Large intestine (tissue), 12 donors: ENCODE data around the gene UBL7. TPM values are rescaled to one million over a fixed set of nuclear protein-coding genes. Genes with fewer than 3 reads are reported as not detected.

Experiments
- DNase-seq, 2 donors: peaks; one replicate each; pipeline versions ENCODE4 v3.0.0 to v3.0.0-alpha.2; 2013
- H3K27ac ChIP-seq: one replicate; pipeline ENCODE4 v1.5.1; 2013; ENCODE audit warnings: low read length
- H3K27me3 ChIP-seq: 2 replicates; pipeline ENCODE4 v1.6.1; 2013; ENCODE audit warnings: low read length; ENCODE audit not compliant: control insufficient read depth, insufficient read depth
- H3K36me3 ChIP-seq: 2 replicates; pipeline ENCODE4 v1.6.1; 2013; ENCODE audit warnings: low read length; ENCODE audit not compliant: control insufficient read depth, insufficient read depth
- H3K4me1 ChIP-seq: one replicate; pipeline ENCODE4 v1.6.1; 2013; ENCODE audit warnings: low read length; ENCODE audit not compliant: control insufficient read depth, insufficient read depth
- H3K4me3 ChIP-seq: one replicate; pipeline ENCODE4 v1.5.1; 2013; ENCODE audit warnings: low read length
- H3K9me3 ChIP-seq: one replicate; pipeline ENCODE4 v1.6.1; 2013; ENCODE audit warnings: mild to moderate bottlenecking, low read depth, low read length, moderate library complexity; ENCODE audit not compliant: control insufficient read depth
- WGBS: methylation state at CpG from one replicate; pipeline ENCODE4 v1.1.5; 2013; ENCODE audit warnings: low lambda C conversion rate; ENCODE audit not compliant: insufficient coverage; 5-methylcytosine and 5-hydroxymethylcytosine counted together
- long read RNA-seq, 11 donors: transcript quantifications; one replicate each; lab custom pipeline, GENCODE V29; 2026
- polyA plus RNA-seq: library from polyadenylated mRNA; unstranded; fragments of 120-200 nt; gene quantifications from one replicate; pipeline ENCODE4 v1.2.1, GENCODE V29; 2013

The UBL7 gene
- 41.2 TPM for polyA plus RNA-seq
- long read RNA-seq, donor 1, transcript UBL7-202 (11 exons, 1,427 nt), result major isoform, 8 of 13 reads
- long read RNA-seq, donor 1, partial matches to known transcripts, result 0 of 13 reads
- long read RNA-seq, donor 1, other reads (novel, unspliced or antisense), result 0 of 13 reads
- long read RNA-seq, donor 2, transcript UBL7-202 (11 exons, 1,427 nt), result major isoform, 9 of 19 reads
- long read RNA-seq, donor 2, transcript UBL7-201 (11 exons, 1,360 nt), result major isoform, 9 of 19 reads
- long read RNA-seq, donor 2, partial matches to known transcripts, result 0 of 19 reads
- long read RNA-seq, donor 2, other reads (novel, unspliced or antisense), result 0 of 19 reads
- long read RNA-seq, donor 3, result 0 reads
- long read RNA-seq, donor 4, partial matches to known transcripts, result 0 of 3 reads
- long read RNA-seq, donor 4, other reads (novel, unspliced or antisense), result 0 of 3 reads
- long read RNA-seq, donor 5, transcript UBL7-201 (11 exons, 1,360 nt), result major isoform, 7 of 8 reads
- long read RNA-seq, donor 5, partial matches to known transcripts, result 0 of 8 reads
- long read RNA-seq, donor 5, other reads (novel, unspliced or antisense), result 0 of 8 reads
- long read RNA-seq, donor 6, partial matches to known transcripts, result 0 of 8 reads
- long read RNA-seq, donor 6, other reads (novel, unspliced or antisense), result 0 of 8 reads
- long read RNA-seq, donor 7, transcript UBL7-201 (11 exons, 1,360 nt), result major isoform, 7 of 13 reads
- long read RNA-seq, donor 7, transcript UBL7-202 (11 exons, 1,427 nt), result minor isoform, 5 of 13 reads
- long read RNA-seq, donor 7, partial matches to known transcripts, result 0 of 13 reads
- long read RNA-seq, donor 7, other reads (novel, unspliced or antisense), result 0 of 13 reads
- long read RNA-seq, donor 8, transcript UBL7-201 (11 exons, 1,360 nt), result major isoform, 17 of 24 reads
- long read RNA-seq, donor 8, transcript UBL7-202 (11 exons, 1,427 nt), result minor isoform, 5 of 24 reads
- long read RNA-seq, donor 8, partial matches to known transcripts, result 0 of 24 reads
- long read RNA-seq, donor 8, other reads (novel, unspliced or antisense), result 0 of 24 reads
- long read RNA-seq, donor 9, transcript UBL7-202 (11 exons, 1,427 nt), result major isoform, 9 of 25 reads
- long read RNA-seq, donor 9, transcript UBL7-201 (11 exons, 1,360 nt), result minor isoform, 7 of 25 reads
- long read RNA-seq, donor 9, partial matches to known transcripts, result 8 of 25 reads
- long read RNA-seq, donor 9, other reads (novel, unspliced or antisense), result 0 of 25 reads
- long read RNA-seq, donor 10, transcript UBL7-201 (11 exons, 1,360 nt), result major isoform, 9 of 16 reads
- long read RNA-seq, donor 10, transcript UBL7-202 (11 exons, 1,427 nt), result minor isoform, 7 of 16 reads
- long read RNA-seq, donor 10, partial matches to known transcripts, result 0 of 16 reads
- long read RNA-seq, donor 10, other reads (novel, unspliced or antisense), result 0 of 16 reads
- long read RNA-seq, donor 11, transcript UBL7-202 (11 exons, 1,427 nt), result major isoform, 7 of 11 reads
- long read RNA-seq, donor 11, partial matches to known transcripts, result 0 of 11 reads
- long read RNA-seq, donor 11, other reads (novel, unspliced or antisense), result 0 of 11 reads

- Histone ChIP-seq H3K27ac (peak within 1 kb of the TSS; percentile 79), H3K4me1 (peaks cover 3% of the 10 kb centered on the region), H3K9me3 (no peaks in the 10 kb centered on the region), H3K36me3 (peaks cover 13% of the 10 kb centered on the region), H3K27me3 (no peaks in the 10 kb centered on the region), H3K4me3 (peak within 1 kb of the TSS; percentile 87)
- WGBS, result no CpG with 5 or more reads among the region's 54 CpGs
- peak; percentile 96 to 98 for DNase-seq
Observed at GRCh38 chr15:74460871-74461846, at the start of gene UBL7. UBL7 (minus strand) TSS chr15:74461160; CDS start chr15:74458867, 2,293 bp downstream.

GRCh38 chr15:74506515-74506840 is 45.5 kb upstream of the UBL7 start:
- Histone ChIP-seq H3K27me3 (no peaks in the 10 kb centered on the region), H3K4me1 (no peaks in the 10 kb centered on the region), H3K4me3 (no peak overlapping the region), H3K36me3 (no peaks in the 10 kb centered on the region), H3K27ac (no peak overlapping the region), H3K9me3 (no peaks in the 10 kb centered on the region)
- no CpG with 5 or more reads among the region's 4 CpGs for WGBS
- no peak for DNase-seq

- no CpG with 5 or more reads among the region's 6 CpGs for WGBS
Observed at GRCh38 chr15:74505837-74506514, 45.0 kb upstream of the UBL7 start.

GRCh38 chr15:74504836-74505235 is 43.9 kb upstream of the UBL7 start:
- Histone ChIP-seq H3K4me1 (no peaks in the 10 kb centered on the region), H3K9me3 (no peaks in the 10 kb centered on the region), H3K36me3 (no peaks in the 10 kb centered on the region), H3K4me3 (no peak overlapping the region), H3K27ac (no peak overlapping the region), H3K27me3 (no peaks in the 10 kb centered on the region)
- WGBS, result no CpG with 5 or more reads among the region's 4 CpGs
- no peak for DNase-seq

More at GRCh38 chr15:74505837-74506514, 45.0 kb upstream of the UBL7 start:
- no peaks in the 10 kb centered on the region for H3K4me1 ChIP-seq
- no peaks in the 10 kb centered on the region for H3K9me3 ChIP-seq
- H3K27ac ChIP-seq, result no peak overlapping the region
- no peak overlapping the region for H3K4me3 ChIP-seq
- DNase-seq, result no peak
- H3K27me3 ChIP-seq, result no peaks in the 10 kb centered on the region
- H3K36me3 ChIP-seq, result no peaks in the 10 kb centered on the region

- Histone ChIP-seq H3K27ac (no peak overlapping the region), H3K4me1 (no peaks in the 10 kb centered on the region), H3K9me3 (no peaks in the 10 kb centered on the region), H3K27me3 (no peaks in the 10 kb centered on the region), H3K4me3 (no peak overlapping the region), H3K36me3 (no peaks in the 10 kb centered on the region)
- WGBS, result 70% methylated on average over 2 of the region's 3 CpGs
- DNase-seq, result no peak
Observed at GRCh38 chr15:74504418-74504817, 43.5 kb upstream of the UBL7 start.

GRCh38 chr15:74502301-74502700 is 41.3 kb upstream of the UBL7 start:
- Histone ChIP-seq H3K4me3 (no peak overlapping the region), H3K27ac (no peak overlapping the region), H3K9me3 (no peaks in the 10 kb centered on the region), H3K4me1 (no peaks in the 10 kb centered on the region), H3K36me3 (no peaks in the 10 kb centered on the region), H3K27me3 (no peaks in the 10 kb centered on the region)
- no CpG with 5 or more reads among the region's 3 CpGs for WGBS
- DNase-seq, result no peak

- Histone ChIP-seq H3K36me3 (no peaks in the 10 kb centered on the region), H3K9me3 (no peaks in the 10 kb centered on the region), H3K4me3 (no peak overlapping the region), H3K27ac (no peak overlapping the region), H3K4me1 (no peaks in the 10 kb centered on the region), H3K27me3 (no peaks in the 10 kb centered on the region)
- DNase-seq, result no peak
- WGBS, result no CpG with 5 or more reads among the region's 2 CpGs
Observed at GRCh38 chr15:74500401-74500800, 39.4 kb upstream of the UBL7 start.

GRCh38 chr15:74499366-74499765 is 38.4 kb upstream of the UBL7 start:
- Histone ChIP-seq H3K36me3 (no peaks in the 10 kb centered on the region), H3K27me3 (no peaks in the 10 kb centered on the region), H3K9me3 (no peaks in the 10 kb centered on the region), H3K4me1 (no peaks in the 10 kb centered on the region), H3K27ac (no peak overlapping the region), H3K4me3 (no peak overlapping the region)
- no peak for DNase-seq
- WGBS, result 90% methylated on average over 2 of the region's 2 CpGs

- no peak overlapping the region for H3K4me3 ChIP-seq
- no peaks in the 10 kb centered on the region for H3K36me3 ChIP-seq
- no peaks in the 10 kb centered on the region for H3K9me3 ChIP-seq
- peak in 1 of 2 donors; percentile 46 for DNase-seq
- no peaks in the 10 kb centered on the region for H3K4me1 ChIP-seq
- H3K27me3 ChIP-seq, result no peaks in the 10 kb centered on the region
- no peak overlapping the region for H3K27ac ChIP-seq
- no CpG with 5 or more reads among the region's 2 CpGs for WGBS
Observed at GRCh38 chr15:74497584-74497983, 36.6 kb upstream of the UBL7 start.
